Measurements from ENCODE around the gene NDOR1.

NDOR1 gene

GRCh38 chr9:137170486-137171148 lies 34.9 kb upstream of the NDOR1 start:
- Histone ChIP-seq H3K9me3 (replicated peaks in 1 of 2; ENCODE audit: control insufficient read depth in 2 of 2, insufficient read depth in 1 of 2, low read depth in 1 of 2, low read length in 2 of 2) (peaks cover 0 to 2% of the 10 kb centered on the region in 2 donors), H3K36me3 (replicated peaks in 1 of 2; ENCODE audit: control insufficient read depth in 2 of 2, insufficient read depth in 2 of 2, low read length in 2 of 2) (no peaks in the 10 kb centered on the region), H4K91ac (ENCODE audit: low read depth, low read length, poor library complexity) (no peak overlapping the region), H3K14ac (ENCODE audit: low read length) (peak overlapping the region; percentile 56), H3K4me2 (ENCODE audit: insufficient read depth, low read length, poor library complexity, severe bottlenecking) (no peak overlapping the region), H2BK5ac (ENCODE audit: low read length) (no peak overlapping the region), H3K9ac (ENCODE audit: low read depth, low read length, poor library complexity) (peak overlapping the region; percentile 60), H3K27ac (replicated peaks; ENCODE audit: low read length) (no peak overlapping the region), H2BK15ac (ENCODE audit: low read length) (no peak overlapping the region), H3K27me3 (ENCODE audit: control insufficient read depth in 3 of 3, insufficient read depth in 3 of 3, low read depth in 1 of 3, low read length in 3 of 3) (peaks cover 22 to 77% (median 67%) of the 10 kb centered on the region in 3 experiments), H4K8ac (ENCODE audit: low read depth, low read length) (no peak overlapping the region), H3K79me1 (ENCODE audit: low read depth, low read length) (peaks cover 4% of the 10 kb centered on the region), H2AFZ (ENCODE audit: low read length) (no peak overlapping the region), H3K23ac (ENCODE audit: low read depth, low read length, poor library complexity) (peak overlapping the region; percentile 43), H3K4me1 (ENCODE audit: control insufficient read depth in 2 of 2, insufficient read depth in 1 of 2, low read depth in 1 of 2, low read length in 2 of 2) (peaks cover 12 to 22% of the 10 kb centered on the region in 2 donors), H3K4ac (ENCODE audit: low read length) (no peak overlapping the region), H3K18ac (ENCODE audit: low read length) (peak overlapping the region; percentile 48), H2AK5ac (ENCODE audit: low read depth, low read length) (peak overlapping the region; percentile 88), H2BK12ac (ENCODE audit: low read length) (no peak overlapping the region), H3K4me3 (ENCODE audit: low read length in 2 of 2) (no peak overlapping the region), H2BK120ac (ENCODE audit: low read depth, low read length) (no peak overlapping the region)
- no peak for DNase-seq (ENCODE audit: low spot score)
- no CpG with 5 or more reads among the region's 14 CpGs for WGBS, 2 donors (ENCODE audit: extremely low coverage in 2 of 2, insufficient read length in 2 of 2, insufficient replicate concordance in 1 of 2)

DNA sequence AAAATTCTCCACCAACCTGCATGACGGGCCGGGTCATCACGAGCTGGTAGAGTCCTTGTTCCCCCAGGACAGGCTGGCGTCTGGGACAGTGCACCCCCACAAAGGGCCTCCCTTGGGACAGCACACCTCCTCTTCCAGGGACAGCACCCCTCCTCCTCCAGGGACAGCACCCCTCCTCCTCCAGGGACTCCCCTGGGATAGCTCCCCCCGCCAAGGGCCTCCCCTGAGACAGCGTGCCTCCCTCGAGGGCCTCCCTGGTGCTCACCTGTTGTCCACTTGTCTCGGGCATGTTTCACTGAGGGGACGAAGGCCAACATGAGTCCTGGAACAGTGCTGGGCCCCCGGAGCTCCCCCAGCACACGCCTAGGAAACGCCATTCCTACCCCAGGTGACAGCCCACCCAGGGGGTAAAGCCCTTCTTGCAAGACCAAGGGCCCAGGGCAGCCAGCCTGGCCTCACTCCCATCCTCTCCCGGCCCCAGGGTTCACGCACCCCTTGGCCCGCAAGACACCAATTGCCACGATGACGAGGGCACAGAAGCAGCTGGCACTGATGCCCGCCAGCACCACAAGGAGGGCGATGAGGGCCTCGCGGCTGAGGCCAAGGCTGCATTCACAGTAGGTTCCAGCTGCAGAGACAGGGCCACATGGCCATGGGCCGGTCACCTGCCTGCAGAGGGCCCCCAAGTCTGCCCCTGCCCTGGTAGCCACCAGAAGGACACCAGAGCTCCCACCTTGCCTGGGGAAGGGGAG lies 34.2 kb upstream of the NDOR1 start:
- Histone ChIP-seq H3K79me1 (ENCODE audit: low read depth, low read length) (peaks cover 4% of the 10 kb centered on the region), H3K18ac (ENCODE audit: low read length) (no peak overlapping the region), H4K8ac (ENCODE audit: low read depth, low read length) (peak overlapping the region; percentile 17), H3K4ac (ENCODE audit: low read length) (no peak overlapping the region), H3K4me3 (ENCODE audit: low read length in 2 of 2) (no peak overlapping the region), H3K9me3 (replicated peaks in 1 of 2; ENCODE audit: control insufficient read depth in 2 of 2, insufficient read depth in 1 of 2, low read depth in 1 of 2, low read length in 2 of 2) (peaks cover 0 to 2% of the 10 kb centered on the region in 2 donors), H2BK5ac (ENCODE audit: low read length) (no peak overlapping the region), H3K23ac (ENCODE audit: low read depth, low read length, poor library complexity) (no peak overlapping the region), H2BK120ac (ENCODE audit: low read depth, low read length) (no peak overlapping the region), H4K91ac (ENCODE audit: low read depth, low read length, poor library complexity) (no peak overlapping the region), H3K27ac (replicated peaks; ENCODE audit: low read length) (no peak overlapping the region), H3K36me3 (replicated peaks in 1 of 2; ENCODE audit: control insufficient read depth in 2 of 2, insufficient read depth in 2 of 2, low read length in 2 of 2) (no peaks in the 10 kb centered on the region), H3K27me3 (ENCODE audit: control insufficient read depth in 3 of 3, insufficient read depth in 3 of 3, low read depth in 1 of 3, low read length in 3 of 3) (peaks cover 21 to 70% (median 62%) of the 10 kb centered on the region in 3 experiments), H3K4me2 (ENCODE audit: insufficient read depth, low read length, poor library complexity, severe bottlenecking) (no peak overlapping the region), H2AK5ac (ENCODE audit: low read depth, low read length) (peak overlapping the region; percentile 68), H2BK12ac (ENCODE audit: low read length) (peak overlapping the region; percentile 30), H3K4me1 (ENCODE audit: control insufficient read depth in 2 of 2, insufficient read depth in 1 of 2, low read depth in 1 of 2, low read length in 2 of 2) (peaks cover 12 to 22% of the 10 kb centered on the region in 2 donors), H3K9ac (ENCODE audit: low read depth, low read length, poor library complexity) (peak overlapping the region; percentile 21), H2AFZ (ENCODE audit: low read length) (no peak overlapping the region), H3K14ac (ENCODE audit: low read length) (peak overlapping the region; percentile 21), H2BK15ac (ENCODE audit: low read length) (peak overlapping the region; percentile 89)
- no peak for DNase-seq (ENCODE audit: low spot score)
- WGBS, 2 donors (ENCODE audit: extremely low coverage in 2 of 2, insufficient read length in 2 of 2, insufficient replicate concordance in 1 of 2), result no CpG with 5 or more reads among the region's 22 CpGs

DNA sequence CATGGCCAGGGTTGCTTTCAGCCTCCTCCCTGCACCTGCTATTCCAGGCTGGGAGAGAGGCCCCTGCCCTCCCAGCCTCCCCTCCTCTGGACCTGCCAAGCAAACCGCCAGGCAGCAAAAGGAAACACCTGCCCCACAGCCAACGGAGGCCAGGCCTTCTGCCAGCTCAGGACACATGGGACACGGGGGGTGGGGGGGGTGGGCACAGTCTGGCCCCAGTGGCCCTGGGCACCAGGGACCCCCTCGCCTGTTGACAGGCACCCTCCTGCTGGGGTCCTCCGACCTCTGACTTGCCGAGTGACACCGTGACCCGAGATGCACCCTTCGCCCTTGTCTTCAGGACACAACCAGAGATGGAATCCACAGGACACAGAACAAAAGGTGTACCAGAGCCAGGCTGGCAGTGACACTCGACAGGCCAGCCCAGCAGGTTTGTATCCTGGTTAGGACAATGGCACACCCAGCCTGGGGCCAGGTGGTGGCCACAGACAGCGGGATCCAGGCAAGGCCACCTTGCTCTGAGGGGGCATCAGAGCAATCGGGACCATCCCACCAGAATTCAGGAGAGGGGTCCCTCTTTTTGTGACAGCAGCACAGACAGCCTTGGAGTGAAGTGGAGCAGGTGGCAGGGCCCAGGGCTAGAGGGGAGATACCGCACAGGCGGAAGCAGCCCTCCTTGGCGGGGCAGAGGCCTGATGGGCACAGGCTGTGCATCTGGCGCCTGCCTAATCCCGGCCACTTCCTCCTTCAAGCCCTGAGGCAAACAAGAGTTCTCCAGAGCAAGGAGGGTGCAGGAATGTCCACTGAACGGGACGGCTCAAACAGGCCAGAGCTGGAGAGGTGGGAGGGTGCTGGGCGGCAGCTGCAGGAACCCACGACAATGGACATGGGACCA lies 32.4 kb upstream of the NDOR1 start:
- WGBS, 2 donors (ENCODE audit: extremely low coverage in 2 of 2, insufficient read length in 2 of 2, insufficient replicate concordance in 1 of 2), result no CpG with 5 or more reads among the region's 21 CpGs
- H3K4ac ChIP-seq (ENCODE audit: low read length), result peak overlapping the region; percentile 5
- H3K4me3 ChIP-seq (ENCODE audit: low read length in 2 of 2), result no peak overlapping the region
- no peak for DNase-seq (ENCODE audit: low spot score)
- H3K9ac ChIP-seq (ENCODE audit: low read depth, low read length, poor library complexity), result no peak overlapping the region
- no peak overlapping the region for H3K4me2 ChIP-seq (ENCODE audit: insufficient read depth, low read length, poor library complexity, severe bottlenecking)
- H3K79me1 ChIP-seq (ENCODE audit: low read depth, low read length), result peaks cover 2% of the 10 kb centered on the region
- H3K18ac ChIP-seq (ENCODE audit: low read length), result no peak overlapping the region
- peaks cover 11 to 52% (median 43%) of the 10 kb centered on the region in 3 experiments for H3K27me3 ChIP-seq (ENCODE audit: control insufficient read depth in 3 of 3, insufficient read depth in 3 of 3, low read depth in 1 of 3, low read length in 3 of 3)
- peak overlapping the region; percentile 76 for H3K23ac ChIP-seq (ENCODE audit: low read depth, low read length, poor library complexity)
- H4K91ac ChIP-seq (ENCODE audit: low read depth, low read length, poor library complexity), result no peak overlapping the region
- peaks cover 3 to 7% of the 10 kb centered on the region in 2 donors for H3K36me3 ChIP-seq (replicated peaks in 1 of 2; ENCODE audit: control insufficient read depth in 2 of 2, insufficient read depth in 2 of 2, low read length in 2 of 2)
- H3K9me3 ChIP-seq (replicated peaks in 1 of 2; ENCODE audit: control insufficient read depth in 2 of 2, insufficient read depth in 1 of 2, low read depth in 1 of 2, low read length in 2 of 2), result peaks cover 0 to 2% of the 10 kb centered on the region in 2 donors
- no peak overlapping the region for H2BK5ac ChIP-seq (ENCODE audit: low read length)
- H3K14ac ChIP-seq (ENCODE audit: low read length), result peak overlapping the region; percentile 71
- H2BK12ac ChIP-seq (ENCODE audit: low read length), result no peak overlapping the region
- peak overlapping the region; percentile 75 for H2AK5ac ChIP-seq (ENCODE audit: low read depth, low read length)
- no peak overlapping the region for H2AFZ ChIP-seq (ENCODE audit: low read length)
- H3K27ac ChIP-seq (replicated peaks; ENCODE audit: low read length), result no peak overlapping the region
- H2BK15ac ChIP-seq (ENCODE audit: low read length), result no peak overlapping the region
- no peak overlapping the region for H2BK120ac ChIP-seq (ENCODE audit: low read depth, low read length)
- no peak overlapping the region for H4K8ac ChIP-seq (ENCODE audit: low read depth, low read length)
- peaks cover 8 to 12% of the 10 kb centered on the region in 2 donors for H3K4me1 ChIP-seq (ENCODE audit: control insufficient read depth in 2 of 2, insufficient read depth in 1 of 2, low read depth in 1 of 2, low read length in 2 of 2)

All from neuronal stem cell (in vitro differentiated cells).